ENCODE measurements around the gene ZNF543. TPM values are rescaled to one million over a fixed set of nuclear protein-coding genes. Genes with fewer than 3 reads are reported as not detected.

Gene ZNF543
- total and polyA plus RNA-seq, 2 of the 8 experiments (the other 6 are each of a cell fraction or from before 2014, with no cell fraction given): 1.8 to 9.0 TPM

- TF ChIP-seq SIX5 (IDR thresholded peaks at IDR 0.05; ENCODE audit: low read depth, low read length) (no peak), SP2 (IDR thresholded peaks at IDR 0.05; ENCODE audit: low read length) (no peak), ASH2L (IDR thresholded peaks at IDR 0.05; ENCODE audit: low read length) (no peak)
Measured at GRCh38 chr19:57321116-57321515, 844 bp downstream of the ZNF543 start (continued).

Data from H1 (cell line).